Kidney epithelial cell (primary cell): ENCODE measurements around the gene CCDC3. TPM values are rescaled to one million over a fixed set of nuclear protein-coding genes. Genes with fewer than 3 reads are reported as not detected.
"Not testable (repeated sequence)": the region's sequence is repeated elsewhere in the genome, so short reads cannot be mapped to it uniquely, and the experiment has no call there.

Source experiments
- DNase-seq: peaks from one replicate; pipeline ENCODE4 v3.0.0-alpha.2; 2010; ENCODE audit warnings: low read depth
- H3K27me3 ChIP-seq: 2 replicates; pipeline ENCODE4 v1.6.0; 2011; ENCODE audit warnings: low read length; ENCODE audit not compliant: control insufficient read depth, insufficient read depth
- H3K36me3 ChIP-seq: 2 replicates; pipeline ENCODE4 v1.5.1; 2011; ENCODE audit warnings: low read length; ENCODE audit not compliant: control insufficient read depth, insufficient read depth
- H3K4me3 ChIP-seq: 2 replicates; pipeline ENCODE4 v1.5.1; 2011; ENCODE audit warnings: low read depth, mild to moderate bottlenecking, control low read depth, low read length
- total RNA-seq: library from RNA; depleted of rRNA; stranded (reverse); fragments of >200 nt; gene quantifications from 2 replicates; pipeline ENCODE4 v1.2.3, GENCODE V29; 2015
- TF ChIP-seq, protein P1 (sequence below): IDR thresholded peaks from 2 replicates; pipeline ENCODE4 v1.5.1; 2011; ENCODE audit warnings: mild to moderate bottlenecking, moderate library complexity, low read length, control low read depth, inconsistent platforms; ENCODE audit not compliant: insufficient read depth, poor library complexity, severe bottlenecking

The CCDC3 gene
- total RNA-seq, 1 donor from 2014 or later: 0.17 TPM

GRCh38 chr10:13046851-13047528 lies 45.5 kb upstream of the CCDC3 start:
- DNase-seq: no peak
- Histone ChIP-seq H3K27me3 (no peaks in the 10 kb centered on the region), H3K4me3 (no peak overlapping the region), H3K36me3 (no peaks in the 10 kb centered on the region)
- TF ChIP-seq, protein P1, sequence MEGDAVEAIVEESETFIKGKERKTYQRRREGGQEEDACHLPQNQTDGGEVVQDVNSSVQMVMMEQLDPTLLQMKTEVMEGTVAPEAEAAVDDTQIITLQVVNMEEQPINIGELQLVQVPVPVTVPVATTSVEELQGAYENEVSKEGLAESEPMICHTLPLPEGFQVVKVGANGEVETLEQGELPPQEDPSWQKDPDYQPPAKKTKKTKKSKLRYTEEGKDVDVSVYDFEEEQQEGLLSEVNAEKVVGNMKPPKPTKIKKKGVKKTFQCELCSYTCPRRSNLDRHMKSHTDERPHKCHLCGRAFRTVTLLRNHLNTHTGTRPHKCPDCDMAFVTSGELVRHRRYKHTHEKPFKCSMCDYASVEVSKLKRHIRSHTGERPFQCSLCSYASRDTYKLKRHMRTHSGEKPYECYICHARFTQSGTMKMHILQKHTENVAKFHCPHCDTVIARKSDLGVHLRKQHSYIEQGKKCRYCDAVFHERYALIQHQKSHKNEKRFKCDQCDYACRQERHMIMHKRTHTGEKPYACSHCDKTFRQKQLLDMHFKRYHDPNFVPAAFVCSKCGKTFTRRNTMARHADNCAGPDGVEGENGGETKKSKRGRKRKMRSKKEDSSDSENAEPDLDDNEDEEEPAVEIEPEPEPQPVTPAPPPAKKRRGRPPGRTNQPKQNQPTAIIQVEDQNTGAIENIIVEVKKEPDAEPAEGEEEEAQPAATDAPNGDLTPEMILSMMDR: no peak

GRCh38 chr10:13043520-13043919 lies 42.0 kb upstream of the CCDC3 start:
- TF ChIP-seq, protein P1: no peak
- H3K36me3 ChIP-seq: no peaks in the 10 kb centered on the region
- no peak overlapping the region for H3K4me3 ChIP-seq
- H3K27me3 ChIP-seq: no peaks in the 10 kb centered on the region
- DNase-seq: no peak

GRCh38 chr10:13039761-13040160 lies 38.2 kb upstream of the CCDC3 start:
- no peaks in the 10 kb centered on the region for H3K36me3 ChIP-seq
- H3K4me3 ChIP-seq: no peak overlapping the region
- TF ChIP-seq, protein P1: no peak
- DNase-seq: no peak
- no peaks in the 10 kb centered on the region for H3K27me3 ChIP-seq

GRCh38 chr10:13038391-13038790 lies 36.9 kb upstream of the CCDC3 start:
- TF ChIP-seq, protein P1: no peak
- no peak for DNase-seq
- H3K36me3 ChIP-seq: no peaks in the 10 kb centered on the region
- no peaks in the 10 kb centered on the region for H3K27me3 ChIP-seq
- no peak overlapping the region for H3K4me3 ChIP-seq

GRCh38 chr10:13037832-13038231 lies 36.3 kb upstream of the CCDC3 start:
- TF ChIP-seq, protein P1: no peak
- Histone ChIP-seq H3K27me3 (no peaks in the 10 kb centered on the region), H3K36me3 (no peaks in the 10 kb centered on the region), H3K4me3 (no peak overlapping the region)
- no peak for DNase-seq

DNA sequence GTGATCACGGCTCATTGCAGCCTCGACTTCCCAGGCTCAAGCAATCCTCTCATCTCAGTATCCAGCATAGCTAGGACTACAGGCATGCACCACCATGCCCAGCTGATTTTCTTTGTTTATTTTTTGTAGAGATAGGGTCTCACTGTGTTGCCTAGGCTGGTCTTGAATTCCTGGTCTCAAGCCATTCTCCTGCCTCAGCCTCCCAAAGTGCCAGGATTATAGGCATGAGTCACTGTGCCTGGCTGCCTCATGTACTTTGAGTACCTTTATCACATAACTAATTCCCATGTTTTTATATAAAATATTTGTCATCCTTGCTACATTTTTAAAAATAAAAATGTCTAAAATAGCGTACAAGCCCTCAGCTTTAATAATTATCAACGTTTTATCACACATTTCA lies 35.3 kb upstream of the CCDC3 start:
- H3K4me3 ChIP-seq: no peak overlapping the region
- DNase-seq: no peak
- H3K27me3 ChIP-seq: no peaks in the 10 kb centered on the region
- H3K36me3 ChIP-seq: no peaks in the 10 kb centered on the region
- TF ChIP-seq, protein P1: no peak

GRCh38 chr10:13035731-13036130 lies 34.2 kb upstream of the CCDC3 start:
- H3K36me3 ChIP-seq: not testable (repeated sequence)

More at GRCh38 chr10:13035731-13036130, 34.2 kb upstream of the CCDC3 start:
- not testable (repeated sequence) for DNase-seq, H3K4me3 ChIP-seq, H3K27me3 ChIP-seq
